ENCODE data around the gene CLDN3.
"Not testable (repeated sequence)": the region's sequence is repeated elsewhere in the genome, so short reads cannot be mapped to it uniquely, and the experiment has no call there.

- TF ChIP-seq CTCF, POLR2A, POLR2AphosphoS5, EP300 (IDR thresholded peaks at IDR 0.05): not testable (repeated sequence)
Observed at GRCh38 chr7:73720443-73720842, 49.6 kb downstream of the CLDN3 start.

Data from suprapubic skin (tissue), 4 donors.